ENCODE results near the gene DUSP16. TPM values are rescaled to one million over a fixed set of nuclear protein-coding genes. Genes with fewer than 3 reads are reported as not detected.

DUSP16 gene
- polyA plus RNA-seq, 4 donors: 25.4 to 33.9 (median 29.5) TPM

DNA sequence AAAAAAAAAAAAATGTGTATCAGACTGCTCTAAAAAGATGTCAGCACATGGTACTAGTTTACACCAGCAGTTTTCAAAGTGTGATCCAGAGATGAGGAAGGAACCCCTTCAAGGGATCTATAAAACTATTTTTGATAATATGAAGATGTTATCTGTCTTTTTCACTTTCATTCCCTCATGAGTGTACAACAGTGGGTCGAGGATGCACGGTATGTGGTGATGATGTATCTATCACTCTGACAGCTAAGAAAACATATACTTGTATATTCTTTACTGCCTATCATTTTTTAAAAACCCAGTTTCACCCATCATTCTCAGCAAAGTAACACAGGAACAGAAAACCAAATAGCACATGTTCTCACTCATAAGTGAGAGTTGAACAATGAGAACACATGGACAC, 12.4 kb downstream of the DUSP16 start:
- DNase-seq (ENCODE audit: low read depth in 4 of 4, low spot score in 3 of 4): no peak

DNA sequence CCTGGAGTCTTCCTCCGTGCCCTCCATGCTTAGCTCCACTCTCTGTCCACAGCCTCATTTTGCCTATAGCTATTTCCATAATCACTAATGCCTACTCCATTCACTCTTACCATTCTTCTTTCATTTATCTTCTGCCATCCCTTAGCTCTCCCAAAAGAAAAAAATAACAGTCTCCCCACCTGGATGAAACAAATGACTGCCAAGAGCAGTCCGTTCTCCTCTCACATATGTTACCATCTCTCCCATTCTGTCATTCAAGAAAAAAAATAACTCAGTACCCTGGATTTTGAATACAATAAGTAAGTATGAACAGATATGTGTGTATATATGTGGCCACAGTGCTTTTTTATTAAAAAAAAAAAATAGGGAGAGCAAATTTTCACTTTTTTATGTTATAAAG, 13.2 kb downstream of the DUSP16 start:
- no peak for DNase-seq (ENCODE audit: low read depth in 4 of 4, low spot score in 3 of 4)

DNA sequence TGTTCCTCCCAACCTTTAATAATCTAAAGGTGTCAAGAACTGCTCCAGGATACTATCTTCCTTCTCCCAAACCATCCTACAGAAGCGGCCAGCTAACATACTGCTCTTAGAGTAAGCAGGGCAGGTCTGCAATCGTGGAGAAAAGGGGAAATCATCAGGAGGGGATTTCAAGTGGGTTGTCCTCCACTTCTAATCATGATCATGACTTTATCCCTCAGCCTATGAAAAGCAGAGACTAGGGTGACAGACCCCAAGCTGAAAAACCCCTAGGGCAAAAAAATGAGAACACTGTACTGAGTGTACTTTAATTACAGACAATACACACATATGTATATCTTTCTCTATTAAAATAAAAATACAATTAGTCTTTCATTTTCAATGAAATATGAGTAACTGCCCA, 13.9 kb downstream of the DUSP16 start:
- no peak for DNase-seq (ENCODE audit: low read depth in 4 of 4, low spot score in 3 of 4)

DNA sequence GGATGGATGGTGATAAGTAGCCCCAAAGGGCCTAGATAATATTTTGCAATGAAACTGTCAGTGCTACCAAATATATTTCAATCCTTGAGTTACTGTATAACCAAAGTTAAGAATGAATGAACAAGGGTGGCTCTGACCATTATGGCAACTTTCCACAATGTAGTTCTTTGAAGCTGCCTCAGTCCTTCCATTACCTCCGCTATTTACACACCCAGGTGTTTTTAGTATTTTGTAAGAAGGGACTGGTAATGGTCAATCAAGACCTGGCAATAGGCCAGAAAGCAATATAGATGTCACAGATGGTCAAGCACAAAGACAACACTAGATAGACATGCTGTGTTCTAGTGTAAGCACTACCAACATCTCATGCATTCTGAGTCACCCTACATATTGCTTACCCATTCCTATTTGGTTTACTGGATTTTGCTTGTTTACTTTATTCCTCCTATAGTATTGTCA, 16.3 kb downstream of the DUSP16 start:
- no peak for DNase-seq (ENCODE audit: low read depth in 4 of 4, low spot score in 3 of 4)

DNA sequence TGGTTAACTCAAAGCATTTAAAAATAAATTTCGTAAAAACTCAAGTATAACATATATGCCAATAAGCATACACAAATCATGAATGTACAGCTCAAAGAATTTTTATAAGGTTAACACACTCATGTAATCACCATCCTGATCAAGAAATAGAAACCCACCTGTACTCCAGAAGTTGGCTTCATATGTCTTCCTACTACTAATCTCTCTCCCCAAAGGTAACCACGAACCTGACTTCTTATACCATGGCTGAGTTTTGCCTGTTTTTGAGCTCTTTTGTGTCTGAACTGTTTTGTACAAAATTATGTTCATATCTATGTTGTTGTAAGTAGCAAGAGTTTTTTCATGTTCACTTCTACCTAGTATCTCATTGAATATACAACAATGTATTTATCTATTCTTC, 18.7 kb downstream of the DUSP16 start:
- DNase-seq (ENCODE audit: low read depth in 4 of 4, low spot score in 3 of 4): no peak

DNA sequence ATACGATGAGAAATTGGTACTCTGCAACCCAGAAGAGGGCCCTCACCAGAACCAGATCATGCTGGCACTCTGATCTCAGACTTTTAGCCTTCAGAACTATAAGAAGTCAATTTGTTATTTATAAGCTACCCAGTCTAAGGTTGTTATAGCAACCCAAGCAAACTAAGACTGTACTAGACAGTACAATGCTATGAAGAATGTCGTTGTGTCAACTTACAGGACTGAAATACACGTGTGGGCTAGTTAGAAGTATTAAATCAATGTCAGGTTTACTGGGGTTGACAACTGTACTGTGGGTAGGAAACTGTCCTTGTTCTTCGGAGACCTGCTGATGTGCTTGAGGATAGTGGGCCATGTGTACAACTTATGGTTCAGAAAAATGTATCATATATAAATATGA, 19.7 kb downstream of the DUSP16 start:
- no peak for DNase-seq (ENCODE audit: low read depth in 4 of 4, low spot score in 3 of 4)

DNA sequence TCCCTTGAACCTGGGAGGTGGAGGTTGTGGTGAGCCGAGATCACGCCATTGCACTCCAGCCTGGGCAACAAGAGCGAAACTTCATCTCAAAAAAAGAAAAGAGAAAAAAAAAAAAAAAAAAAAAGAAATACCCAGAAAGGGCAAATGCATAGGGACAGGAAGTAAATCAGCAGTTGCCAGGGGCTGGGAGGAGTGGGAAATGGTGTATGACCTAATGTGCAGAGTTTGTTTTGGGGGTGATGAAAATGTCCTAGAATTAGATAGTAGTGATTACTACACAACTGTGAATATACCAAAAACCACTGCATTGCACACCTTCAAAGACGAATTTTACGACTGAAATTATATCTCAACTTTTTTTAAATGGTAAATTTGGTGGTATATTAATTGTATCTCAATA, 20.4 kb downstream of the DUSP16 start:
- DNase-seq (ENCODE audit: low read depth in 4 of 4, low spot score in 3 of 4): no peak

DNA sequence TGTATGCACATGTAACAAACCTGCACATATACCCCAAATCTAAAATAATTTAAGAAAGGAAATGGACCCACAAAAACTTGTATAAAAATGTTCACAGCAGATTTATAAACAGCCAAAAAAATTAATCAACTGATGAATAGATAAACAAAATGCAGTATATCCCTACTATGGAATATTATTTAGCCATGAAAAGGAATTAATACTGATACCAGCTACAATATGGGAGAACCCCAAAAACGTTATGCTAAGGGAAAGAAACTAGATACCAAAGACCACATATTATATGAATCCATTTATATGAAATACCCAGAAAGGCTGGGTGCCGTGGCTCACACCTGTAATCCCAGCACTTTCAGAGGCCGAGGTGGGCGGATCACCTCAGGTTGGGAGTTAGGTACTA, 20.9 kb downstream of the DUSP16 start:
- DNase-seq (ENCODE audit: low read depth in 4 of 4, low spot score in 3 of 4): no peak

DNA sequence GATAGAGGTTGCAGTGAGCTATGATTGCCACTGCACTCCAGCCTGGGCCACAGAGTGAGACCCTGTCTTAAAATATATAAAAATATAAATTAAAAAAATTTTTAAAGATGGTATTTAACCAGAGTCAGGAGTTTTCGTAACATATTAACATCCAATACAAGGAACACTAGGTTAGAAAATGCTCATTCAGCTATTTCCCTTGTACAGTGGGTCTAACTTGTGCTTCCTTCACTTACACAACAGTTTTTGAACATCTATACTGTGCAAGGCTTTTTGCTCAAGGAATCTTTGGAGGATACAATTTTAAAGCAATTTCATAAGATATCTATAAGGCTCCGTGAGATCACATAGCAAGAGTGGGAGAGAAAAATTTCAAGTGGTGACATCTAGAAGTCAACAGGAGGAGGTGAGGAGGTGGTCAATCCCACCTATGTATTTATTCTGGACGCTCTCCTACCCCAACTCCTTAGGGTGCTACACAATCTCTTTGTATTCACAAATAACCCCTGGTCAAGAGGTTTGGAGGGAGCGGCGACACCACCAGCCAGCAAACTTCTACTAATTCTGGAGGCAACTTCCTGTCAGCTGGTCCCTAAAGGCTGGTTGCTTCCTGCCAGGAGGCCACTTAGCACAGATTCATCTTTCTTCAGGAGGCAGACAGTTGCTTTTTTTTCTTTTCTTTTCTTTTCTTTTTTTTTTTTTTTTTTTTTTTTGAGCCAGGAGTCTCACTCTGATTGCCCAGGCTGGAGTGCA, 22.2 kb downstream of the DUSP16 start:
- no peak for DNase-seq (ENCODE audit: low read depth in 4 of 4, low spot score in 3 of 4)

DNA sequence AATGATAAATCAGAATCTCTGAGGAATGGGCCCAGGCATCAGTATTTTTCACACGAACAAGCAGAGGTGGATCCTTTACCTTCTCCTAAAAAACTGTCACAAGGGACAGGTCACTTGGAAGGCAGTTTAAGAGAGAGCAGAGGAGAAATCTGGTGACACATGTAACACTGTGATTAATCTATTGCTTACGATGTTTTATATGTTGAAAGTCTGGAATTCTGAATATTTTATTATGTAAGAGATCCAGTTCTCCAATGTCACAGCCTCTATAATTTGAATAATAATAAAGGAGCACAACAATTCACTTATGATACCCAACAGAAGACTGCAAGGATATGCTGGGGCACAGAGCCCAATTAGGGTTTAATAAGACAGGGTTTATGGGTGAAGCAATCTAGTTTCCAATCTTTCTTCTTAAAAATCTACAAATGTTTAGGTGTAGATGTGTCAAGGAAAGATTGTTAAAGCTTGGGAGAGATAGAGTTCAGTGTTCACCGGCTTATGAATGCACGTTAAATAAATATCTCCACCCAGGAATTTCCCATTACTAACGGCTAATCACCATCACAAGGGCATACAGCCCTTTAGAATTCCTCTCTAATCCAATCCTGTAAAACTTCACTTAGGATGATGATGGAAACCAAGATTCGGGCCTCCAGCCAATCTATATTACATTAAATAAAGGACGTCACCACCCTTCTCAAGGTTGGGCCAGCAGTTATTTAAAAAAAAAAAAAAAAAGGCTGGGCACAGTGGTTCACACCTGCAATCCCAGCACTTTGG, 23.4 kb downstream of the DUSP16 start:
- no peak for DNase-seq (ENCODE audit: low read depth in 4 of 4, low spot score in 3 of 4)

DNA sequence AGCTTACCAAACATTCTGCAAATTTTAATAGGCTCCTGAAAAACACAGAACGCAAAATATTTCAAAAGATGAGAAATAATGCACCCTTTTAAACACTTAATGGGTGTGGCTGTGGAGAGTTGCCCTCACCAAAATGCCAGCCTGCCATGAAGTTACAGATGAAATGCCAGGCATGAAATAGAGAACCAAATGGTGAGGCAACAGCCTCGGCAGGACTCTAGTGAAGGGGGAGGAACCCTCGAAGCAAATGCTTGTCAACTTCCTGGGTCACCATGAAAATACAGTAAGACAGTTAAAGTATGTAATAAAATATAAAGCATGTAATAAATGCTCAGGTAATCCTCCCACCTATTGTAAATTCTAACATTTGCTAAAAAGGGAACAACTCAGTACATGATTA, 24.1 kb downstream of the DUSP16 start:
- DNase-seq (ENCODE audit: low read depth in 4 of 4, low spot score in 3 of 4): no peak

DNA sequence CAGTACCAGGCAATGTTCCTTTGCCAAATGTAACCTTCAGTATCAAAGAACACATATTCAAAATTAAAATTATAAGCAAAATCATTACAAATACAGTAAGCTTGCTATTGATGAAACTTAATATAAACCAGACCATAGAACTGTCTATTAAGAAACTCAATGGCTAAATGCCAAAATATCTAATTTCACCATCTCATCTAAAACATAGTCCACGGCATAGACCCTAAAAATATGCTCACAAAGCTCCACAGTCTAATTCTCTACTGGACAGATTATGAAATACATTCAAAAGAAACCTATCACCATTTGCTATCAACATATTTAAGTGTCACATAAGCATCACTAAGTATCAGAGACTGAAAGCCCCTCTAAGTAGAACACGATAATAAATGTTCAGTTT, 25.2 kb downstream of the DUSP16 start:
- no peak for DNase-seq (ENCODE audit: low read depth in 4 of 4, low spot score in 3 of 4)

DNA sequence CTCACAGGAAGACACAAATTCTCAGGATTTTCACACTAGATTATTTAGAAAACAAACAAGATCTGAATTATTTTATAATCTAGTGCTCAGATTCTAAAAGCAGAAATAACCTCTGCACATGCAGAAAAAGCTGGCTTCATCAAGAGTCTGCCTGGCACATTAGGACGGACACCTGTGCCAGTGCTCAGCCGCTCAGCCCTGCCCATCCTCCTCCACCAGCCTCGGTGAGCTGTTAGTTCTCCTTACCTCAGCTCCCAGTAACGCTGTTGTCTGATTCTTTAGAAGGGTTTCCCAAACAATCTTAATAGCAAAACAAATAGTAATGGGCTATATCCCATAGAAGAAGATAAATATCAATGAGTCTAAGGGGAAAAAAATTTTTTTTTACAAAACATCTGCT, 27.7 kb downstream of the DUSP16 start:
- DNase-seq (ENCODE audit: low read depth in 4 of 4, low spot score in 3 of 4): no peak

DNA sequence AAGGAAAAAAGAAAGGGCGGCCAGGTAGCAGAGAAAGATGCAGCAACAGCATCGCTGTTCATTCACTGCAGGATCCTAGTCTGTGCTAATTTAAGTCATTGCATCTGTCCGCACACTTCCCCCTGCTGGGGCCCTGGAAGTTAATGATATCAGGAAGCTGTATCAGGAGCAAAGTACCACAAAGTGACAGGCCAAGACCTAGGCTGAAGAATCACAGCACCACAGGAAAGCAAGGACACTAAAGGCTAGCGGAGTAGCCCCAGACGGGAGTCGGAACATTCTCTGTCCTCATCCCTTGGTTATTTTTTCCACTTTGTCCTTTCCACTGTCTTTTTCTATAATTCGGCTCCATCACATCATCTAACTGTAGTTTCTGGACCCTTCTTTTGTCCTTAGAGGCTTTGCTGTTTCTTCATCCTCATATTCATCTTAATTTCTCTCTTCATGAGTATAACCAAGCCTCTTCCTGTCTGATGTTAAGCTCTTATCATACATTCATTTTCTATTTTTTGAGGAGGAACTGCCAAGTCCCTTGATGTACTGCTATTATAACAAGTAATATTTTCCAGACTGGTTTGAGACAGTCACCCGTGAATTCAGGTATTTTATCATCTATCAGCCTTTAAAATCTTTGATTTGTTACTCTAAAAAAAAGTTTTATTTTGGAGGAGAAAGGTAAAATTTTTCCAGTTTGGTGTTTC, 28.3 kb downstream of the DUSP16 start:
- no peak for DNase-seq (ENCODE audit: low read depth in 4 of 4, low spot score in 3 of 4)

DNA sequence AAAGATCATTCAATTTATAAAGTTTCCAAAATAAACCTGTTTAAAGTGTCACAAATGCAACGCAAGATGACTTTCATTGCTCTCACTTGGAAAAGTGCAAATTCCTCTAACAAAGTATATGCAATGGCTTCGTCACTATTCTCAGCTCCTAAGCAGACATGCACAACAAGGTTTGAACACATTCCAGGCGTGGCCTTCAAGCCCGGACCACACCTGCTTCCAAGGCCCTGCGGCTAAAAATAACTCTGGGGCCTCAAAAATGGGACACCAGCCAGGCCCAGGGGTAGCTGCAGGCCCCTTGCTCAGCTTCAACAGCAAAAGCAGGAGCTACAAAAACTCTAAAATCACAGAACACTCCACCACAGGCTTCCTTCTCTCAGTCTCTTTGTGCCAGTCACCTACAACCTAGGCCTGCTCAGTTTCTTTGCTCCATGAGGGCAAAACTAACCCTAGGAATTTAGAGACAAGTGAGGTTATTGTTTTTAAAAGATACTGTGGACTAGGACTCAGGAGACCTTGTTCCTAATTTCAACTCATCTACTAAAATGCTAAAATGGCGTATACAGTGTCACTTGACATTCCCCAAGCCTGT, 29.3 kb downstream of the DUSP16 start:
- peak in 2 of 4 donors; percentile 18 to 21 for DNase-seq (ENCODE audit: low read depth in 4 of 4, low spot score in 3 of 4)

DNA sequence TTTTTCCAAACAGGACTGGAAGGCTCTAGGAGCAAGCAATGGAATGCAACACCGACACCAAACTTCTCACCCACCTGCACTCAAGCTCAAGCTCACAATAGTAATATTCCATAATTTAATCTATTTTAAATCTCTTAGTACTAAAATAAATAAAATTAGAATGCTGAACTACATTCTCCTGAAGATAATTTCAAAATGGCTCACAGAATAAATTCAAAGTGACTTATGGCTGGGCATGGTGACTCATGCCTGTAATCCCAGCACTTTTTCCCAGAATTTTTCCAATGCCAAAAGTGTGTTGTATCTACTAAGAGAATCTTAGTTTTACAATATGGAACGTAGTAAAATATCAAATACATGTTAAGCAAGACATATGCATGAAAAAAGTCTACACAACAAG, 31.5 kb downstream of the DUSP16 start:
- no peak for DNase-seq (ENCODE audit: low read depth in 4 of 4, low spot score in 3 of 4)

DNA sequence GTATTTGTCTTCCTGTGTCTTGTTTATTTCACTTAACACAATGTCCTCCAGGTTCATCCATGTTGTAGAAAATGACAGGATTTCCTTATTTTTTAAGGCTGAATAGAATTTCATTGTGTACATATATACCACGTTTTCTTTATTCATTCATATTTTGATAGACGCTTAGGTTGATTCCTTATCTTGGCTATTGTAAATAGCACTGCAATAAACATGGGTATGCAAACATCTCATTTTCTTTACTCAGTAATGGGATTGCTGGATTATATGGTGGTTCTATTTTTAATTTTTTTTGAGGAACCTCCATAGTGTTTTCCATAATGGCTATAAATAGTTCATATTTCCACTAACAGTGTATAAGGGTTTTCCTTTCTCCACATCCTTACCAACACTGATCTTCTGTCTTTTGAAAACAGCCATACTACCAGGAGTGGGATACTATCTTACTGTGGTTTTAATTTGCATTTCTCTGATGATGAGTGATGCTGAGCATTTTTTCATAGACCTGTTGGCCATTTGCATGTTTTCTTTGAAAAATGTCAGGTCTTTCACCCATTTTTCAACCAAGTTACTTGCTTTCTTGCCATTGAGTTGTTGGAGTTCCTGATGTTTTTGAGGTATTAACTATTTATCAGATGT, 32.8 kb downstream of the DUSP16 start:
- no peak for DNase-seq (ENCODE audit: low read depth in 4 of 4, low spot score in 3 of 4)

DNA sequence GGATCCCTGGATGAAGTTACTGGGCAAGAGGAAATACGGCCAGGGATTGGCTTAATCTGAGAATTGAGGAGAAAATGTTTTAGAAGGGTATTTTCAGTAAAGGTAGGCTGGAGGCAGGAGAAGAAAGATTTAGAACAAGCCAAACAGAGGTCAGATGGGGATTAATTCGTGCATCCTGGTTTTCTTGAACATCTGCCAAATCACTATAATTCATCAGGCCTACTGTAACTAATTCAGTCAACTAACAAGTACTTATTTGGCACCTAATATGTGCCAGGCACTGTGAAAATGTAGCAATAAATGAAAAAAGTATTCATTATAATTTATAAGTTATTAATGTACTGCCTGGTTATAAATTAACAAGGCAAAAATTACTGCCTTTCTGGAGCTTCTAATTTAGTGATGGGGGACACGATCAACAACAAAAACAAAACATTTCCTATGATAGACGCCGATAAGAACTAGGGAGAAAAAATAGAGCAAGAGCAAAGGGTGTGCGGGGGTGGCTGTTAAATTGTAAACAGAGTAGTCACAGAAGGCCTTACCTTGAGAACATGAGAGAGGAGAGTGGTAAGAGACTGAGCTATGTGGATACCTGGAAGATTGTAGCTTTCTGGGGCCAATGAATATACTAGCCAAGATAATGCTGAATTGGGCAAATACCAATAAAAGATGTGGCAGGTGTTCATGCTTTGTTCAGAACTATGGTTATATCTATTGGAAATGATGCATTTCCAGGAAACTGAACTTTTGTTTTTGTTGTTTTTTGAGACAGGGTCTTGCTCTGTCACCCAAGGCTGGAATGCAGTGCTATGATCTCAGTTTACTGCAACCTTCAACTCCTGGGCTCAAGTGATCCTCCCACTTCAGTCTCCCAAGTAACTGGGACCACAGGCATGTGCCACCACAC, 34.0 kb downstream of the DUSP16 start:
- DNase-seq (ENCODE audit: low read depth in 4 of 4, low spot score in 3 of 4): no peak

DNA sequence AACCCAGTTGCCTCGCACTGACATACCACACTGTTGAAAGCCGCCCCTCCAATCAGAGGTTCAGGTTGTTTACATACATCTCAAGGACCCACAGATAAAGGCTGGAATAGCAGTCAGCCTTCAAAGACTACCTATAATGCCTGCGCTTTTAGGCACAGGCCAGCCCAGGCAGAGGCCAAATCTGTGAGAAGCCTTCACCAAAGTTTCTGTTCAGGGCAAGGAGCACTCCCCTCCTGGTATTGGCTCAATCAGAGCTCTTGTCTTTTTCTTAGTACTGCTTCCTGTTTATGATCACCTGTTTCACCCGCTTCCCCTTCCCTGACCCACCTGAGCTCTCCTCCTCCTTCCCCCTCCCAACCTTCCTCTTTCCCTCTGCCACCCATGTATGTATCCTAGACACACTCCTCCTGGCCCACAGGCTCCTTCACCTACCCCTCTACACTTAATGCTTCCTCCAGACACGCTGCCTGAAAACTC, 34.8 kb downstream of the DUSP16 start:
- no peak for DNase-seq (ENCODE audit: low read depth in 4 of 4, low spot score in 3 of 4)

DNA sequence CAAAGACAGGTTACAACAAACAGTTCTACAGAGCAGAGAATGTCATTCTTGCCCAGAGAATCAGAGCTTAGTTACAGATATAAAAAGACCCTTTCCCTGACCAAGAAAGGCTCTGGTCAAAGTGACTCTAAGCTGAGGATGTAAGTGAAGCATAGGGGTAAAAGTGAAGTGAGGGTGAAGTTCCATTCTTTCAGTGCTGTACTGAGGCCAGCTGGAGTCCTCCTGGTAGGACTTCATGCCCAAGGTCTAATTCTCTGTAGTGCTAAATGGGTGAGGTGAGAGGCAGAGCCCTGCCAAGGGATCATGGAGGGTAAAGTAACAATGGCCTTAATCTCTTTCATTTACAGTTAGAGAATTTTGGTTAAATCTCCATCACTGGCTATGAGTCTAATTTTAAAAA, 38.5 kb downstream of the DUSP16 start:
- DNase-seq (ENCODE audit: low read depth in 4 of 4, low spot score in 3 of 4): no peak
